Astrocyte of the spinal cord (primary cell): ENCODE results near the gene GNG12.

Experiments
- DNase-seq: peaks from one replicate; pipeline ENCODE4 v3.0.0; 2011; ENCODE audit warnings: low read depth, low spot score
- H3K4me3 ChIP-seq: 2 replicates; pipeline ENCODE4 v1.5.1; 2011; ENCODE audit warnings: low read depth, mild to moderate bottlenecking, low read length, moderate library complexity
- in situ Hi-C: cut with HindIII; loops from 2 replicates; pipeline ENCODE4 v1.10.0; 2017; ENCODE audit warnings: low sequenced_read_pairs
- TF ChIP-seq, protein P1 (sequence below): IDR thresholded peaks from 2 replicates; pipeline ENCODE4 v1.5.1; 2012; ENCODE audit warnings: low read depth, mild to moderate bottlenecking, low read length, inconsistent platforms

The GNG12 gene

DNA sequence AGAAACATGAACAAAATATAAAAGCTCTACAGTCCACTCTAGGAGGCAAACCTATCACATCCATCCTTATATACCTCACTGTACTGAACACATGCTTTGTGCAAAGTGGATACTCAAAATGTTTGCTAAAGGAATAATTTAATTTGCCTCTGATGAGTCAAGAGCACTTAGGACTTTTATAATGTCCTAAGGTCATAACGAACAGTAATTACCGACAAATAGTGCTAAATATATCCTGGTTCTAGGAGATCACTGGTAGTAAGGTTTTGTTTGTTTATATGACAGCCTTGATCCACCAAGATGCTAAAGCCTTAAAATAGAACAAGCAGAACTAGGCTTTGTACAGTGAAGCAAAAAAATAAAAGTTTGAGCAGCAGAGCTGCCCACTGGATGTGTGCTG lies 77.6 kb downstream of the GNG12 start:
- TF ChIP-seq, protein P1, sequence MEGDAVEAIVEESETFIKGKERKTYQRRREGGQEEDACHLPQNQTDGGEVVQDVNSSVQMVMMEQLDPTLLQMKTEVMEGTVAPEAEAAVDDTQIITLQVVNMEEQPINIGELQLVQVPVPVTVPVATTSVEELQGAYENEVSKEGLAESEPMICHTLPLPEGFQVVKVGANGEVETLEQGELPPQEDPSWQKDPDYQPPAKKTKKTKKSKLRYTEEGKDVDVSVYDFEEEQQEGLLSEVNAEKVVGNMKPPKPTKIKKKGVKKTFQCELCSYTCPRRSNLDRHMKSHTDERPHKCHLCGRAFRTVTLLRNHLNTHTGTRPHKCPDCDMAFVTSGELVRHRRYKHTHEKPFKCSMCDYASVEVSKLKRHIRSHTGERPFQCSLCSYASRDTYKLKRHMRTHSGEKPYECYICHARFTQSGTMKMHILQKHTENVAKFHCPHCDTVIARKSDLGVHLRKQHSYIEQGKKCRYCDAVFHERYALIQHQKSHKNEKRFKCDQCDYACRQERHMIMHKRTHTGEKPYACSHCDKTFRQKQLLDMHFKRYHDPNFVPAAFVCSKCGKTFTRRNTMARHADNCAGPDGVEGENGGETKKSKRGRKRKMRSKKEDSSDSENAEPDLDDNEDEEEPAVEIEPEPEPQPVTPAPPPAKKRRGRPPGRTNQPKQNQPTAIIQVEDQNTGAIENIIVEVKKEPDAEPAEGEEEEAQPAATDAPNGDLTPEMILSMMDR, result no peak
- in situ Hi-C loops, result no loop called here

DNA sequence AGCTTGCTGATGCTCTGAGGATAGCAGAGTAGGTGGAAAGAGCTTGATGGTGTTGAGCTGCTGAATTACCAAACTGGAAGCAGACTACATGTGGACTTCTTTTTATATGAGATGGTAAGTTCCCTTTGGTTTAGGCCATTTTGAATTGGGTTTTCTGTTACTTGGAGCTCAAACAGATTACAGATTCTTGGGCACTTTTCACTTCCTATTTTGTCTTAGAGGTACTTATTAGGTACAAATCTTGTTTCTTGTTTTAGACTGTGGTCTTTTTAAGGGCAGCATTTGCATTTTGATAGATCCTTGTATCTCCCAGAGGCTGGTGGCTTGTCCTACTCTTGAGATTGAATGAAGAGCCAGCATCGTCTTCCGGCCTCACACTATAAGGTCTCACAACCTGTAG lies 78.1 kb downstream of the GNG12 start:
- TF ChIP-seq, protein P1, result no peak
- in situ Hi-C loops, result no loop called here
- H3K4me3 ChIP-seq, result no peak overlapping the region
- no peak for DNase-seq

More for the DNA sequence above, 77.6 kb downstream of the GNG12 start:
- no peak for DNase-seq
- H3K4me3 ChIP-seq, result no peak overlapping the region

DNA sequence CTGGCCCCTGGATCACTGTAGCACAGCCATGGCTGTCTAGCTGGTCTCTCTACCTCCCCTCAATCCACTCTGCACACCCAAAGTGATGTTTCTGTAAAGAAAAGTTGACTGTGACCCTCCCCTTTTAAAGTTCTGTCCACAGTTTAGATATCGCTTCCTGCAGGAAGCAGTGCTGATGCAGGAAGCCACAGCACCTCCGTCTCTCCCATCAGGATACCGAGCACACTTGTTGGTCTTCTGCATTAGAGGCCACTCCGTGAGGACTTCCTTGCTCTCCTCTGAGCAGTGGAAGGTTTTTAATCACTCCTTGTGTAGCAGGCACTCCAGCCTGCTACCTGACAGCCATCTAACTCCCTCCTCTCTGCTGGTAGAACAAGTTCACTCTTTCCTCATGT lies 78.7 kb downstream of the GNG12 start:
- no peak overlapping the region for H3K4me3 ChIP-seq
- DNase-seq, result no peak
- TF ChIP-seq, protein P1, result no peak
- in situ Hi-C loops, result no loop called here

DNA sequence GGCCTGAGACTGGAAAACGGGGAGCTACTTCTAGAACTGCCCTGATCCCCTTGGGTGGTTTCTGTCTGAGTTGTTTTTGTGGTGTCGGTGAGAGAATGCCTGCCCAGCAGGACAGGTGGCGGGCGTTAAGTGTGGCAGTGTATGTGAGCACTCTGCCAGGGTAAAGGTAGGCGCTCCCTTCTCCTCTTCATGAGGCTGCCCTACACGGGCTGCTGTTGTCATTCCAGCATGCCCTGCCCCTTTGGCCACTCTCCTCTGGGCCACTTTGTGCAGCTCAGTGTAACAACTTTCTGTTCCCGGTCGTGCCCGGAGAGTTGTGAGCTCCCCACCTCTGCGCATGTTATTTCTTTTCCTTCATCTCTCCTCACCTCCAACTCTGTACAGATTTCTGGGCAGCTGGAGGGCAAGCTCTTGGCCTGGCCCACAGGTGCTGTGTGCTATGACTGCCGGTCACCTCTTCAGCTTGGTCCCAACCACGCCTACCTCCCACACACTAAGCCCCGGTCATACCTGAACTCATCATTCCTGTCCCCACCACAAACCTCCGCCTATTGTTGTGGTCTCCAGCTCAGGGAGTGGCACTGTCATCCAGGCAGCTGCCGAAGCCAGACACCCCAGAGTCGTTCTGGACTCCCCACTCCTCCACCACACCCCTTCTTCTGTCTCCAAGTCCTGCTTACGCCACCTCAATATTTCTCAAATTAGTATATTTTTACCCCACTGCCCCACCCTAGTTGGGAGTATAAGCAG lies 79.3 kb downstream of the GNG12 start:
- TF ChIP-seq, protein P1, result no peak
- in situ Hi-C loops, result no loop called here
- no peak for DNase-seq
- H3K4me3 ChIP-seq, result no peak overlapping the region

GRCh38 chr1:67752306-67752705 lies 81.0 kb downstream of the GNG12 start:
- no peak overlapping the region for H3K4me3 ChIP-seq
- in situ Hi-C loops, result no loop called here
- TF ChIP-seq, protein P1, result no peak
- no peak for DNase-seq

GRCh38 chr1:67750691-67751054 lies 82.6 kb downstream of the GNG12 start:
- in situ Hi-C loops, result no loop called here
- TF ChIP-seq, protein P1, result no peak
- no peak overlapping the region for H3K4me3 ChIP-seq
- DNase-seq, result peak; percentile 29
